ENCODE data around the gene CA9.

CA9 gene

GRCh38 chr9:35691757-35692301, 18.1 kb downstream of the CA9 start:
- no peak for DNase-seq (ENCODE audit: low spot score)

GRCh38 chr9:35695943-35696401, 22.2 kb downstream of the CA9 start:
- no peak for DNase-seq (ENCODE audit: low spot score)

GRCh38 chr9:35696520-35697215, 22.9 kb downstream of the CA9 start:
- DNase-seq (ENCODE audit: low spot score), result peak; percentile 84

GRCh38 chr9:35697486-35697885, 23.8 kb downstream of the CA9 start:
- no peak for DNase-seq (ENCODE audit: low spot score)

- DNase-seq (ENCODE audit: low spot score), result no peak
Measured at GRCh38 chr9:35698231-35698630, 24.5 kb downstream of the CA9 start.

- DNase-seq (ENCODE audit: low spot score), result no peak
Measured at GRCh38 chr9:35700031-35700430, 26.3 kb downstream of the CA9 start.

GRCh38 chr9:35700942-35701341, 27.2 kb downstream of the CA9 start:
- DNase-seq (ENCODE audit: low spot score), result no peak

- DNase-seq (ENCODE audit: low spot score), result no peak
Measured at GRCh38 chr9:35702696-35703095, 29.0 kb downstream of the CA9 start.

- DNase-seq (ENCODE audit: low spot score), result no peak
Measured at GRCh38 chr9:35703906-35704672, 30.4 kb downstream of the CA9 start.

GRCh38 chr9:35705372-35705771, 31.6 kb downstream of the CA9 start:
- no peak for DNase-seq (ENCODE audit: low spot score)

GRCh38 chr9:35705836-35706430, 32.2 kb downstream of the CA9 start:
- DNase-seq (ENCODE audit: low spot score), result no peak

- no peak for DNase-seq (ENCODE audit: low spot score)
Measured at GRCh38 chr9:35706951-35707350, 33.2 kb downstream of the CA9 start.

- no peak for DNase-seq (ENCODE audit: low spot score)
Measured at GRCh38 chr9:35708146-35708545, 34.4 kb downstream of the CA9 start.

GRCh38 chr9:35710818-35711500, 37.2 kb downstream of the CA9 start:
- no peak for DNase-seq (ENCODE audit: low spot score)

GRCh38 chr9:35711501-35712428, 38.0 kb downstream of the CA9 start:
- DNase-seq (ENCODE audit: low spot score), result no peak

- DNase-seq (ENCODE audit: low spot score), result no peak
Measured at GRCh38 chr9:35712762-35713400, 39.2 kb downstream of the CA9 start.

- no peak for DNase-seq (ENCODE audit: low spot score)
Measured at GRCh38 chr9:35713578-35713977, 39.9 kb downstream of the CA9 start.

- no peak for DNase-seq (ENCODE audit: low spot score)
Measured at GRCh38 chr9:35714123-35714522, 40.4 kb downstream of the CA9 start.

GRCh38 chr9:35714579-35715252, 41.0 kb downstream of the CA9 start:
- no peak for DNase-seq (ENCODE audit: low spot score)

- no peak for DNase-seq (ENCODE audit: low spot score)
Measured at GRCh38 chr9:35716230-35716629, 42.5 kb downstream of the CA9 start.

Measured in HuH-7.5 (cell line).